GM12878 (cell line): ENCODE measurements around the gene CSK. TPM values are rescaled to one million over a fixed set of nuclear protein-coding genes. Genes with fewer than 3 reads are reported as not detected.
A peak's percentile ranks its signal among the peaks of the same experiment; 100 is the strongest.

Experiments
- ATAC-seq: fragments of 200-7000 bp; cut with Tn5 transposase; 3 replicates; pipeline ENCODE4 v1.9.1; 2020; ENCODE audit warnings: mild to moderate bottlenecking, moderate library complexity
- BruUV-seq: library from RNA; stranded (reverse); fragments of 400-500 nt; replicated peaks from 2 replicates; lab custom pipeline; 2021; lab: Mats Ljungman, UMichigan
- CTCF ChIA-PET: fragments of 300-600 bp; sonication (Branson Sonifier 250); formaldehyde crosslinking; extraction: SDS; loops from one replicate; lab custom pipeline; 2021; ENCODE audit warnings: inconsistent platforms; lab: Yijun Ruan, JAX
- POLR2A ChIA-PET: fragments of 350-600 bp; formaldehyde crosslinking; extraction: SDS; loops from one replicate; lab custom pipeline; 2021; ENCODE audit warnings: inconsistent platforms; lab: Charles Lee
- RAD21 ChIA-PET: fragments of 300-600 bp; sonication (Branson Sonifier 250); formaldehyde crosslinking; loops from one replicate; lab custom pipeline; 2023; ENCODE audit warnings: antibody characterized with exemption; ENCODE audit not compliant: unreplicated experiment; lab: Charles Lee
- SMC1A ChIA-PET: fragments of 300-600 bp; sonication (Branson Sonifier 250); formaldehyde crosslinking; loops from one replicate; lab custom pipeline; 2023; ENCODE audit not compliant: unreplicated experiment, uncharacterized antibody; lab: Charles Lee
- DNase-seq: peaks from one replicate; pipeline ENCODE4 v3.0.0-alpha.2; 2011; ENCODE audit warnings: low read depth, low spot score
- FAIRE-seq: peaks from 3 replicates; lab custom pipeline; 2011; peaks lifted over from hg19 to GRCh38; lab: Jason Lieb, UNC
- H2AFZ ChIP-seq: 2 replicates; pipeline ENCODE4 v1.6.0; 2011; ENCODE audit warnings: low read depth, low read length, control low read depth; ENCODE audit not compliant: control insufficient read depth
- H3K27ac ChIP-seq: 2 replicates; pipeline ENCODE4 v1.5.1; 2011; ENCODE audit warnings: control low read depth; ENCODE audit not compliant: control insufficient read depth, insufficient read depth
- H3K27me3 ChIP-seq, 2 experiments: replicated peaks in 1 of 2; 2 replicates each; pipeline versions ENCODE4 v1.6.0 to v1.6.1; 2011; ENCODE audit warnings: low read length in 1 of 2; ENCODE audit not compliant: control insufficient read depth in 2 of 2, insufficient read depth in 2 of 2
- H3K36me3 ChIP-seq, 2 experiments: 2 replicates each; pipeline ENCODE4 v1.5.1; 2011; ENCODE audit warnings: low read length in 1 of 2; ENCODE audit not compliant: control insufficient read depth in 2 of 2, insufficient read depth in 2 of 2
- H3K4me1 ChIP-seq: 2 replicates; pipeline ENCODE4 v1.6.1; 2011; ENCODE audit warnings: mild to moderate bottlenecking, low read length, moderate library complexity, mixed read lengths; ENCODE audit not compliant: control insufficient read depth, insufficient read depth
- H3K4me2 ChIP-seq: 2 replicates; pipeline ENCODE4 v1.6.0; 2011; ENCODE audit warnings: control low read depth; ENCODE audit not compliant: control insufficient read depth, insufficient read depth
- H3K4me3 ChIP-seq: fragments of 200-600 bp; sonication (generic); 2 replicates; pipeline ENCODE4 v1.5.1; 2016
- H3K79me2 ChIP-seq: 2 replicates; pipeline ENCODE4 v1.6.0; 2011; ENCODE audit warnings: low read length; ENCODE audit not compliant: control insufficient read depth, insufficient read depth
- H3K9ac ChIP-seq: 2 replicates; pipeline ENCODE4 v1.8.0; 2011; ENCODE audit warnings: low read length, control low read depth, mixed read lengths; ENCODE audit not compliant: control insufficient read depth, insufficient read depth
- H3K9me3 ChIP-seq: replicated peaks from 3 replicates; pipeline ENCODE4 v1.5.1; 2011; ENCODE audit warnings: mild to moderate bottlenecking, low read length; ENCODE audit not compliant: control insufficient read depth, insufficient read depth
- H4K20me1 ChIP-seq: 2 replicates; pipeline ENCODE4 v1.6.0; 2011; ENCODE audit not compliant: control insufficient read depth, insufficient read depth
- POU2F2 ChIP-seq: IDR thresholded peaks from 3 replicates; pipeline ENCODE4 v1.6.1; 2011; ENCODE audit warnings: low read depth, mild to moderate bottlenecking, low read length, borderline replicate concordance
- TCF12 ChIP-seq: IDR thresholded peaks from 2 replicates; pipeline ENCODE4 v1.6.1; 2011; ENCODE audit warnings: low read depth, mild to moderate bottlenecking, low read length
- WGBS: methylation state at CpG from one replicate; pipeline ENCODE4 v1.1.6; 2016; ENCODE audit warnings: low lambda C conversion rate; ENCODE audit not compliant: insufficient replicate concordance, insufficient coverage; ENCODE audit errors: missing lambda C conversion rate; 5-methylcytosine and 5-hydroxymethylcytosine counted together
- in situ Hi-C: fragments of 300-500 bp; cut with MboI; formaldehyde crosslinking; loops from 9 replicates; pipeline ENCODE4 v1.14.3; 2018; ENCODE audit warnings: mixed read lengths
- intact Hi-C: fragments of 100-400 bp; cut with micrococcal nuclease; formaldehyde crosslinking; loops from one replicate; pipeline ENCODE4 v1.14.2; 2022; ENCODE audit not compliant: unreplicated experiment
- polyA plus RNA-seq, 11 experiments: library from polyadenylated mRNA; depleted of rRNA in 4 of 11; unstranded in 6 of 11; stranded (reverse) in 5 of 11; fragments of >200 nt; fragmentation: Nextera tagmentation in 4 of 11; fragmentation: Illumina TruSeq in 1 of 11; extraction: Ambion mirVana in 4 of 11; extraction: Trizol in 1 of 11; gene quantifications; 1 replicate in 1 of 11; 2 replicates in 10 of 11; pipeline versions ENCODE4 v1.2.1 to v1.2.3, GENCODE V29; 2011 to 2016; ENCODE audit warnings: inconsistent platforms in 2 of 11, missing spikeins in 2 of 11, low read depth in 1 of 11
- total RNA-seq, 4 experiments: library from RNA; depleted of rRNA in 3 of 4; stranded (reverse); fragments of >200 nt in 3 of 4; fragmentation: Illumina TruSeq in 1 of 4; extraction: Trizol in 1 of 4; gene quantifications; 2 replicates each; pipeline versions ENCODE4 v1.2.1 to v1.2.3, GENCODE V29; 2013 to 2021
- TF ChIP-seq, protein P1 (sequence below): IDR thresholded peaks from 2 replicates; pipeline ENCODE4 v1.6.1; 2012; ENCODE audit warnings: low read depth, low read length, improper control_type of control experiment

CSK gene
- total and polyA plus RNA-seq, 10 of the 15 experiments (the other 5 are each of a cell fraction or from before 2014, with no cell fraction given) = 3.4 to 327 (median 75.8) TPM

DNA sequence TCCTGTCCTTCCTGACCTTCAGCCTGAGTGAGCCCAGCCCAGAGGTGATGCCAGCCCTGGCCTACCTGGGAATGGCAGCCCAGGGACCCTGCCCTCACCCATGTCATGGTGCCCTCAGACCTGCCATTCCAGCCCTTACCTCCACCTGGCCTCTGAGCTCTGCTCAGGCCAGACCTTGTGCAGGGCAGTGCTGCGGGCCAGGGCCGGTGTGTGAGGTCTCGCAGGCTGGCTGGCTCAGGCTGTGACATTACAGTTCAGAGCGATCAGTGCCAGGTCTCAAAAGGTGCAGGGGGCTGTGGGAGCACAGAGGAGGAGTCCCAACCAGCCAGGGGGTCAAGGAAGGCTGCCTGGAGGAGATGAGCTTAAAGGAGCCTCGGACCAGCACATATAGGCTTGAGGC, 38.2 kb downstream of the CSK start:
- DNase-seq (no peak), ATAC-seq (no peak), FAIRE-seq (no peak)
- Histone ChIP-seq H3K4me1 (peaks cover 16% of the 10 kb centered on the region), H3K4me3 (no peak overlapping the region), H3K36me3 (no peaks in the 10 kb centered on the region), H3K79me2 (no peaks in the 10 kb centered on the region), H3K9me3 (no peaks in the 10 kb centered on the region), H4K20me1 (no peaks in the 10 kb centered on the region), H2AFZ (no peak overlapping the region), H3K9ac (no peak overlapping the region), H3K4me2 (no peak overlapping the region), H3K27me3 (peaks cover 0 to under 1% of the 10 kb centered on the region in 2 experiments; a peak in 2 of 4 replicates), H3K27ac (no peak overlapping the region)
- TF ChIP-seq, protein P1, sequence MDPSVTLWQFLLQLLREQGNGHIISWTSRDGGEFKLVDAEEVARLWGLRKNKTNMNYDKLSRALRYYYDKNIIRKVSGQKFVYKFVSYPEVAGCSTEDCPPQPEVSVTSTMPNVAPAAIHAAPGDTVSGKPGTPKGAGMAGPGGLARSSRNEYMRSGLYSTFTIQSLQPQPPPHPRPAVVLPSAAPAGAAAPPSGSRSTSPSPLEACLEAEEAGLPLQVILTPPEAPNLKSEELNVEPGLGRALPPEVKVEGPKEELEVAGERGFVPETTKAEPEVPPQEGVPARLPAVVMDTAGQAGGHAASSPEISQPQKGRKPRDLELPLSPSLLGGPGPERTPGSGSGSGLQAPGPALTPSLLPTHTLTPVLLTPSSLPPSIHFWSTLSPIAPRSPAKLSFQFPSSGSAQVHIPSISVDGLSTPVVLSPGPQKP = no peak
- ChIA-PET POLR2A (interaction anchor here (0.7 kb wide), 1 partner anchor 9 kb away, joined by 4 read pairs; no protein-coding TSS in a partner anchor), SMC1A (interaction anchor here (1.5 kb wide), 1 partner anchor 47 kb away, joined by 4 read pairs; no protein-coding TSS in a partner anchor), RAD21 (no interaction called here), CTCF (interaction anchor here (1.5 to 2.3 kb wide), 3 partner anchors 49 to 131 kb away, joined by 3 to 12 read pairs (median 10); no protein-coding TSS in a partner anchor)
- BruUV-seq = no TSS peak
- in situ Hi-C loops (no loop called here), intact Hi-C loops (no loop called here)
- 84% methylated on average over 5 of the region's 5 CpGs for WGBS

DNA sequence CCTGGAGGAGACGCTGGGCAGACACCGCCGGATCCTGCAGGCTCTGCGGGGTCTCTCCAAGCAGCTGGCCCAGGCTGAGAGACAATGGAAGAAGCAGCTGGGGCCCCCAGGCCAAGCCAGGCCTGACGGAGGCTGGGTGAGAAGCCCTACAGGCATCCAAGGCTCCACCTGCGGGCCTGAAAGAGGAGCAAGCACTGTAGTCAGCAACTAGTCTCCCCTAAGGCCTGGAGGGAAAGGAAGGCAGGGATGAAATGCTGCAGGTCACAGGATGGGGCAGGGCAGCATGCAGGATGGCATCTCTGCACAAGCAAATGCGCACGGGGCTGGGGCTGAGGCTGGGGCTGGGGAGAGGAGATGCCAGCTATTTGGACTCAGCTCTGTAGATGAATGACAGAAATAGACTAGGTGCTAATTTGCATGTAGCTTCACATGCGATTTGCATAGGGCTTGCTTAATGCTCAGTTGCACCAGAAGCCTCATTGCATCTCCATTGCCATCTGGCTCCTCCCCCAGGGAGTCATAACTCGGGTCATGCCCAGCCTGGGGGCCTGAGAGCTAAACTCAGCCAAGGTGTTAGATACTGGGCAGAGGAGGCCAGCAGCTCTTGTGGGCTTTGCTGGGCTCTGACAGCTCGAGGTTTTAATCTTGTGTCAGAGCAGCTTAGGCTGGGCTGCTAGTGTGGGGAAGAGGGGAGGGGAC, 39.4 kb downstream of the CSK start:
- Histone ChIP-seq H3K27me3 (peaks cover 0 to 5% of the 10 kb centered on the region in 2 experiments; a peak in 2 of 4 replicates), H3K4me1 (peaks cover 16% of the 10 kb centered on the region), H3K4me2 (peak overlapping the region; percentile 49), H3K36me3 (no peaks in the 10 kb centered on the region), H3K27ac (no peak overlapping the region), H2AFZ (no peak overlapping the region), H3K9ac (no peak overlapping the region), H3K79me2 (no peaks in the 10 kb centered on the region), H3K4me3 (no peak overlapping the region), H3K9me3 (no peaks in the 10 kb centered on the region), H4K20me1 (no peaks in the 10 kb centered on the region)
- in situ Hi-C loops (no loop called here), intact Hi-C loops (no loop called here)
- TF ChIP-seq POU2F2 (peak; percentile 79; the same call in 2 of the 3 replicates), TCF12 (no peak)
- 0% methylated on average over 11 of the region's 11 CpGs for WGBS
- ChIA-PET CTCF (interaction anchor here (1.1 to 2.3 kb wide), 11 partner anchors 9 to 186 kb away, joined by 3 to 12 read pairs (median 3); no protein-coding TSS in a partner anchor), POLR2A (interaction anchor here (1.1 kb wide), 1 partner anchor 34 kb away, joined by 3 read pairs; no protein-coding TSS in a partner anchor), SMC1A (interaction anchor here (1.3 to 1.5 kb wide), 2 partner anchors 10 to 48 kb away, joined by 3 to 4 read pairs; no protein-coding TSS in a partner anchor), RAD21 (interaction anchor here (0.7 to 1.2 kb wide), 4 partner anchors 30 to 187 kb away, joined by 3 to 4 read pairs (median 3); no protein-coding TSS in a partner anchor)
- FAIRE-seq (peak; percentile 94), ATAC-seq (peak; percentile 87), DNase-seq (peak; percentile 45)
- BruUV-seq = no TSS peak
